Breast epithelium (tissue), 3 donors: ENCODE measurements around the gene KLHDC4.

Experiments
- POLR2AphosphoS5 ChIP-seq, 3 donors: sonication (generic); formaldehyde crosslinking; IDR thresholded peaks; one replicate each; pipeline ENCODE4 v1.6.1; 2017; ENCODE audit warnings: antibody characterized with exemption in 3 of 3
- TF ChIP-seq, protein P1 (sequence below), 3 donors: fragments of 450-650 bp; IDR thresholded peaks; one replicate each; pipeline ENCODE4 v1.5.1; 2016 to 2017; ENCODE audit warnings: antibody characterized with exemption in 3 of 3, mild to moderate bottlenecking in 3 of 3, moderate library complexity in 3 of 3

DNA sequence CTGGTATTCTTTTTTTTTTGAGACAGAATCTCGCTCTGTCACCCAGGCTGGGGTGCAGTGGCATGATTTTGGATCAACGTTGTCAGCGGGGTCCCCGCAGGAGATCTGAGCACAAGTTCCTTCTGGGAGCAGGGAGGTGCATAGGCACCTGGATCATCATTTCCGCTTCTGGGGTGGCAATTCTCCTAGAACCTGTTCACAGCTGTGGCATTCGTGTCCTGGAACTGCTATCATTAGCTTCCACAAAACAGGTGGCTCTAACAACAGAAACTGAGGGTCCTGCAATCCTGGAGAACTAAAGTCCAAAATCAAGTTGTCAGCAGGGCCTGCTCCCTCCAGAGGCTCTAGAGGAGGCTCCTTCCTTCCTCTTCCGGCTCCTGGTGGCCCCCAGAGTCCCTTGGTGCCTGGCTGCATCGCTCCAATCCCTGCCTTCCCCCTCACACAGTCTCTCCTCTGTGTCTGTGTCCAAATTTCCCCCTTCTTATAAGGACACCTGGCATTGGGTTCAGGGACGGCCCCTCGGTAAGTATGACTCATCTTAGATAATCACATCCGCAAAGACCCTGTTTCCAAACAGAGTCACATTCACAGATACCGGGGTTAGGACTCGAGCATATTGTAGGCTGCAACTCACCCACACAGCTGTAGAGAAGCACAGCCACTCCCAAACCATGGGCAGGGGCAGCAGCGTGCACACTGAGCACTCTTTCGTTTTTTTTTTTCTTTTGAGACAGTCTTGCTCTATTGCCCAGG, 43.5 kb upstream of the KLHDC4 start:
- TF ChIP-seq, protein P1, sequence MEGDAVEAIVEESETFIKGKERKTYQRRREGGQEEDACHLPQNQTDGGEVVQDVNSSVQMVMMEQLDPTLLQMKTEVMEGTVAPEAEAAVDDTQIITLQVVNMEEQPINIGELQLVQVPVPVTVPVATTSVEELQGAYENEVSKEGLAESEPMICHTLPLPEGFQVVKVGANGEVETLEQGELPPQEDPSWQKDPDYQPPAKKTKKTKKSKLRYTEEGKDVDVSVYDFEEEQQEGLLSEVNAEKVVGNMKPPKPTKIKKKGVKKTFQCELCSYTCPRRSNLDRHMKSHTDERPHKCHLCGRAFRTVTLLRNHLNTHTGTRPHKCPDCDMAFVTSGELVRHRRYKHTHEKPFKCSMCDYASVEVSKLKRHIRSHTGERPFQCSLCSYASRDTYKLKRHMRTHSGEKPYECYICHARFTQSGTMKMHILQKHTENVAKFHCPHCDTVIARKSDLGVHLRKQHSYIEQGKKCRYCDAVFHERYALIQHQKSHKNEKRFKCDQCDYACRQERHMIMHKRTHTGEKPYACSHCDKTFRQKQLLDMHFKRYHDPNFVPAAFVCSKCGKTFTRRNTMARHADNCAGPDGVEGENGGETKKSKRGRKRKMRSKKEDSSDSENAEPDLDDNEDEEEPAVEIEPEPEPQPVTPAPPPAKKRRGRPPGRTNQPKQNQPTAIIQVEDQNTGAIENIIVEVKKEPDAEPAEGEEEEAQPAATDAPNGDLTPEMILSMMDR (IDR thresholded peaks at IDR 0.05), result no peak
- no peak for TF ChIP-seq POLR2AphosphoS5 (IDR thresholded peaks at IDR 0.05)
